D341Med (cell line): ENCODE data around the gene NRG3.

Experiments used
- DNase-seq: peaks from one replicate; pipeline ENCODE4 v3.0.0; 2012; ENCODE audit warnings: low spot score

Gene NRG3

GRCh38 chr10:82826132-82826531 is 951.1 kb downstream of the NRG3 start:
- no peak for DNase-seq

GRCh38 chr10:82827901-82828300 is 952.9 kb downstream of the NRG3 start:
- DNase-seq: no peak

- no peak for DNase-seq
Observed at GRCh38 chr10:82847242-82847641, 972.2 kb downstream of the NRG3 start.

- no peak for DNase-seq
Observed at GRCh38 chr10:82850191-82850590, 975.2 kb downstream of the NRG3 start.

GRCh38 chr10:82856957-82857613 is 982.1 kb downstream of the NRG3 start:
- DNase-seq: no peak

GRCh38 chr10:82861889-82862288 is 986.9 kb downstream of the NRG3 start:
- DNase-seq: no peak

- DNase-seq: no peak
Observed at GRCh38 chr10:82865366-82865765, 990.4 kb downstream of the NRG3 start.

- DNase-seq: no peak
Observed at GRCh38 chr10:82866424-82867020, 991.5 kb downstream of the NRG3 start.

GRCh38 chr10:82867056-82867455 is 992.1 kb downstream of the NRG3 start:
- DNase-seq: no peak

- no peak for DNase-seq
Observed at GRCh38 chr10:82874671-82875070, 999.7 kb downstream of the NRG3 start.

- DNase-seq: no peak
Observed at GRCh38 chr10:82880776-82881290, 1005.8 kb downstream of the NRG3 start.

GRCh38 chr10:82882722-82883121 is 1007.7 kb downstream of the NRG3 start:
- no peak for DNase-seq

GRCh38 chr10:82883603-82884002 is 1008.6 kb downstream of the NRG3 start:
- no peak for DNase-seq

- DNase-seq: no peak
Observed at GRCh38 chr10:82887488-82887887, 1012.5 kb downstream of the NRG3 start.

GRCh38 chr10:82888809-82889455 is 1013.9 kb downstream of the NRG3 start:
- DNase-seq: no peak

GRCh38 chr10:82889728-82890127 is 1014.7 kb downstream of the NRG3 start:
- DNase-seq: no peak

- DNase-seq: no peak
Observed at GRCh38 chr10:82890573-82890972, 1015.6 kb downstream of the NRG3 start.

- DNase-seq: no peak
Observed at GRCh38 chr10:82908096-82908495, 1033.1 kb downstream of the NRG3 start.

GRCh38 chr10:82908751-82909150 is 1033.8 kb downstream of the NRG3 start:
- no peak for DNase-seq

GRCh38 chr10:82910301-82910700 is 1035.3 kb downstream of the NRG3 start:
- DNase-seq: no peak

- DNase-seq: no peak
Observed at GRCh38 chr10:82914655-82915136, 1039.7 kb downstream of the NRG3 start.

GRCh38 chr10:82916941-82917340 is 1041.9 kb downstream of the NRG3 start:
- DNase-seq: no peak

GRCh38 chr10:82918022-82918421 is 1043.0 kb downstream of the NRG3 start:
- DNase-seq: no peak
